ENCODE data around the gene ANKRD9.
A peak's percentile ranks its signal among the peaks of the same experiment; 100 is the strongest.

Gene ANKRD9

GRCh38 chr14:102469261-102469660 is 40.3 kb downstream of the ANKRD9 start:
- no peak for DNase-seq

GRCh38 chr14:102464846-102465341 is 44.7 kb downstream of the ANKRD9 start:
- peak in 2 of 3 experiments; percentile 27 to 67 for DNase-seq

- DNase-seq, result no peak
Observed at GRCh38 chr14:102464006-102464405, 45.6 kb downstream of the ANKRD9 start.

- DNase-seq, result no peak
Observed at GRCh38 chr14:102462391-102462790, 47.2 kb downstream of the ANKRD9 start.

GRCh38 chr14:102461490-102462338 is 47.9 kb downstream of the ANKRD9 start:
- DNase-seq, result no peak

GRCh38 chr14:102457509-102457908 is 52.1 kb downstream of the ANKRD9 start:
- DNase-seq, result no peak

- no peak for DNase-seq
Observed at GRCh38 chr14:102454711-102455110, 54.9 kb downstream of the ANKRD9 start.

GRCh38 chr14:102452302-102452701 is 57.3 kb downstream of the ANKRD9 start:
- no peak for DNase-seq
